GM12864 (cell line): Measurements from ENCODE around the gene TEX2.

Experiments
- DNase-seq: peaks from one replicate; pipeline ENCODE4 v3.0.0-alpha.2; 2011; ENCODE audit warnings: low read depth
- H3K4me3 ChIP-seq: 2 replicates; pipeline ENCODE4 v1.5.1; 2011; ENCODE audit warnings: mild to moderate bottlenecking, low read depth, low read length, control low read depth
- CTCF ChIP-seq: IDR thresholded peaks from 2 replicates; pipeline ENCODE4 v1.5.1; 2011; ENCODE audit warnings: low read depth, mild to moderate bottlenecking, moderate library complexity, low read length, control low read depth, inconsistent platforms; ENCODE audit errors: missing control alignments

The TEX2 gene

GRCh38 chr17:64145375-64145750 lies 117.7 kb downstream of the TEX2 start:
- no peak for TF ChIP-seq CTCF
- no peak for DNase-seq
- peak overlapping the region; percentile 82 for H3K4me3 ChIP-seq

GRCh38 chr17:64139542-64139941 lies 123.5 kb downstream of the TEX2 start:
- H3K4me3 ChIP-seq, result no peak overlapping the region
- no peak for TF ChIP-seq CTCF
- no peak for DNase-seq

- no peak overlapping the region for H3K4me3 ChIP-seq
- TF ChIP-seq CTCF, result no peak
- no peak for DNase-seq
Observed at GRCh38 chr17:64138441-64138840, 124.6 kb downstream of the TEX2 start.

- H3K4me3 ChIP-seq, result no peak overlapping the region
- DNase-seq, result no peak
- TF ChIP-seq CTCF, result no peak
Observed at GRCh38 chr17:64135000-64135399, 128.1 kb downstream of the TEX2 start.

GRCh38 chr17:64134216-64134970 lies 128.7 kb downstream of the TEX2 start:
- DNase-seq, result no peak
- TF ChIP-seq CTCF, result no peak
- H3K4me3 ChIP-seq, result no peak overlapping the region

- H3K4me3 ChIP-seq, result no peak overlapping the region
- DNase-seq, result peak; percentile 41
- peak; percentile 57 for TF ChIP-seq CTCF
Observed at GRCh38 chr17:64133546-64134215, 129.4 kb downstream of the TEX2 start.
